GM21723 (cell line): Measurements from ENCODE around the gene AGL.
"Not testable (repeated sequence)": the region's sequence is repeated elsewhere in the genome, so short reads cannot be mapped to it uniquely, and the experiment has no call there.

Experiments used
- ATAC-seq: cut with Tn5 transposase; IDR thresholded peaks from one replicate; pipeline ENCODE4 v1.9.1; 2021; ENCODE audit warnings: mild to moderate bottlenecking, moderate library complexity; ENCODE audit not compliant: unreplicated experiment

AGL gene

DNA sequence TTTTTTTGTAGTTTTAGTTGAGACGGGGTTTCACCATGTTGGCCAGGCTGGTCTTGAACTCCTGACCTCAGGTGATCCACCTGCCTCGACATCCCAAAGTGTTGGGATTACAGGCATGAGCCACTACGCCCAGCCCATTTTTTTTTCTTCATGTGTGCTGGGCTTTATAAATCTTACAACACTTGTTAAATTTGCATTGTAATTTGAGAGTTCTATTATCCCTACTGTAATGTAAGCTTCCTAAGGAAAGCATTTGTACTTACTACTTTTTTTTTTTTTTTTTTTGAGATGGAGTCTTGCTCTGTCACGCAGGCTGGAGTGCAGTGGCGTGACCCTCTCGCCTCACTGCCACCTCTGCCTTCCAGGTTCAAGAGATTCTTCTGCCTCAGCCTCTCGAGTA lies 121.9 kb downstream of the AGL start:
- ATAC-seq = not testable (repeated sequence)
